ENCODE data around the gene HLA-DMA.

The HLA-DMA gene

DNA sequence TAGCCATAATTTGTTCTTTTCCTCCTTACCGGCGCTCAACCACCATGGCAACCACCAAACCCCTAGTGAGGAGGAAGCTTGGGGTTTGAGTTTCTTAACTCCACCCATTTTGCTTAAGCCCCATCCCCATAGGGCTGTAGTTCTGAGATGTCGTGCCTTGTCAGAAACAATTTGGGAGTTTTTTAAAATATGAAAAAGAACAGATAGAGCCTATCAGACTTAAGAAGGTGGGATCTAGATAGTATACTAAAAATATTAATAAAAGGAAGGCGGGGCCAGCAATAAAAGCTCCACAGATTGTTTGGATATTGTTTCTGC is 21.1 kb upstream of the HLA-DMA start:
- no peak for DNase-seq

DNA sequence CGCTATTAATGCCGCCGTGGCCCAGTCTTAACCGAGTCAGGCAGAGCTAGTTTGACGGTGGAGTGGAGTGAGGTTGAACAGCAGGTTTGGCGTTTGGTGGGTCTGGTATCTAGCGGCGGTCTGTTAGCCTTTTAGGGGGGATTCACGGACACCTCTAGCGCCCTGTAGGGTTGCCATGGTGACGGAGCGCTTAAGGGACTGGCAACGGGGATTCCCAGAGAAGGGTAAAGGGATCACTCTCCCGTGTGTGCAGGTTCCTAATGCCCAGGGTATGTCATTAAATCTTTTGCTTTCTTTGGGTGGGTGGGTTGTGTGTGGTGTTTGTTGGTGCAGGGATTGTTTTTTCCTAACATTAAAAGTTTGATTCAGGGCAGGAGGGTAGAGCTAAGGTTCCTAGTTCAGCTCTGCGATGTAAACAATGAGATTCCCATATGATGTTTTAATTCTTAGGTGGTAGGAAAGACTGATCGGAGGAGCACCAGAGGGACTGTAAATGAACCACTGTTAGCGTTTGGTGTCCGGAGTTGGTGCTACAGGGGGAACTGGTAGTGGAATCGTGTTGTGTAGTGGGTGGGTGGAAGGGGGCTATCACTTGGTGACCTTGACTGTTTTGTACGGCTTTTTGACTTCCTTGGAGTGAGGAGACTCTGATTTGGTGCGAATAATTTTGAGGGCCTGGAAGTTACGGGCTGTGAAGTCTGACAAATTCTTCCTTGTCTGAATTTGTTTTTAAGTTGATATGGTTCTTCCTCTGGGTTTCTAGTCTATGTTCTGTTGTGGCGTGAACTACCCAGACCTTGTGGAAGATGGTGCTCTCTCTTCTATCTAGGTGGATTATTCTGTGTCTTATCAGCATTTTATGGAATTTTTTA is 20.5 kb upstream of the HLA-DMA start:
- no peak for DNase-seq

DNA sequence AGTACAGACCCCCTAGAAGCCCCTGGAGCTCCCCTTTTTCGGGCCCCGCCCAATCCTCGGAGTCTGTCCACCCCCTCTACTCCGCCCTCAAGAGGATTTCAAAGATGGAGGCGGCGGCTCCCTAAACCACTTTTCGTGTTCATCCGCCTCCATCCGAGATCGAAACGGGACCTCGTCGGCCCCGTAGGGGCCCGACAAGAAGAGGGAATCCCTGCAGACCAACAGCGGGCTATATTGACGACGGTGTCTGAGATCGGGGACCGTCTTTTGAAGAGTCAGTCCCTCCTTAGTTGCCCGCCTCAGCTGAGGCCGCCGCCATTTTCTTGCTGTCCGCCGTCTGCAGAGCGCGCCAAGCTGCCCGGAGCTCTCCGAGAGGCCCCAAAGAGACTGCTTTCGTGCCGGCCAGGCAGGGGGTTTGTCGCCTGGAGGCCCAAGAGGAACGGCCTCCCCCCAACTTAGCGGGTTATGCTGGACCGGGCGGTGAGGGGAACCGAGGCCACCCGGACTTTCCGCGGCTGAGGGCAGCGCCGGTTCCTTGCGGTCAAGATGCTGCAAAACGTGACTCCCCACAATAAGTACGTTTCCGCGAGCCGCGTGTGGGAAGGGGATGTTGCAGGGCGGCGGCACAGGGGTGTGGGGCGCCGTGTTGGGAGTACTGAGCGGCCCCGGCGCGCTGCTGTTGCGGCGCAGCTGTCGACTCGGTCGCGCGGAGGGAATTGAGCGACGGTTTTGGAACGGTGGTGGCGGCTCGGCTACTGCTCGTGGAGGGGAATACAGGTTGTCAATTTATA is 19.7 kb upstream of the HLA-DMA start:
- DNase-seq, result no peak

DNA sequence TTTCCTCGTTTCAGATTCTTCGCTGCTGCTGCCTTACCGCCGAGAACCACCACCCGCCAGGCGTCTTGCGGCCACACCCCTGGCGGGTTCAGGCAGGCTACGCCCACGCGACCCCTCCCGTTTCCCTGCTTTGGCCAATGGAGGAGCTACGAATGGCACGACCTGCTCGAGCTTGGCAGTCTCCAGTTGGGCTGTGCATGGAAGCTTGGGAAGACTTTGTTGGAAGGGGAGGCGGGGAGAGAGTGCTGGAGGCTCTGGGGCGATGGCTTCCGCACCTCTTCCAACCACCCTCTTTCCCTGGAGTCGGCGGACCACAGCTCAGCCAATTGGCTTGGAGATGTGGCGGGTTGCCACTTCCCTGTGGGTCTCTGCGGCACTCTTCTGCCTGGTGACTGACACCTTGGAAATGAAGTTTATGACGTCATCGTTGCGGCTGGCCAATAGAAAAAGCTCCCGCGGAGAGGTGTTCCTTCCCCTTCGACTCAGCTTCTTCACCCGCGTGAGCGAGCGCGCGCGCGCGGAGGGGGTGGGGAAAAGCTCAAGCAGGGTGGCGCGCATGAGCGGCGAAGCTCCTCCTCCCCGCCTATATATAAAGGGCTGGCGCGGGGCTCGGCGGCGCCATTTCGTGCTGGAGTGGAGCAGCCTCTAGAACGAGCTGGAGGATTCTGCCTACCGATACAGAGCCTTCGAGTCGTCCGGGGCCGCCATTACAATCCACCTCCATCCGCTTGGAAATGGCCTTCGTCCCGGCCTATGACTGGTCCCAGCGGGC is 18.9 kb upstream of the HLA-DMA start:
- peak; percentile 99 for DNase-seq

DNA sequence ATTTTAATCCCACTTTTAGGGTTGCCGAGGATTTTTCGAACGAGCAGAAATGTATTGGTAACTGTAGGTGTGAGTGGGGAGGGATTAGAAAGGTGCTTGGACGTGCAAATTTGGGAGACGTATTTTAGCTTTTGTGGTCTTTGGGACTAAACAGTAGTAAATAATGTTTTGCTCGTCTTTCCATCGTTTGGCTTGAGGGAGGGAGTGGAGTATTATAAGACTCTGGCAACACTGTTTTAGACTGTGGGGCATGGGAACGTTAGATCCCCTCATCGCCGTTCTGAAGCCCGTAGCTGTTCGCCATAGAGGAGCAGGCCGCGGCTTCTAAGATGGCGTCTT is 18.3 kb upstream of the HLA-DMA start:
- DNase-seq, result no peak

DNA sequence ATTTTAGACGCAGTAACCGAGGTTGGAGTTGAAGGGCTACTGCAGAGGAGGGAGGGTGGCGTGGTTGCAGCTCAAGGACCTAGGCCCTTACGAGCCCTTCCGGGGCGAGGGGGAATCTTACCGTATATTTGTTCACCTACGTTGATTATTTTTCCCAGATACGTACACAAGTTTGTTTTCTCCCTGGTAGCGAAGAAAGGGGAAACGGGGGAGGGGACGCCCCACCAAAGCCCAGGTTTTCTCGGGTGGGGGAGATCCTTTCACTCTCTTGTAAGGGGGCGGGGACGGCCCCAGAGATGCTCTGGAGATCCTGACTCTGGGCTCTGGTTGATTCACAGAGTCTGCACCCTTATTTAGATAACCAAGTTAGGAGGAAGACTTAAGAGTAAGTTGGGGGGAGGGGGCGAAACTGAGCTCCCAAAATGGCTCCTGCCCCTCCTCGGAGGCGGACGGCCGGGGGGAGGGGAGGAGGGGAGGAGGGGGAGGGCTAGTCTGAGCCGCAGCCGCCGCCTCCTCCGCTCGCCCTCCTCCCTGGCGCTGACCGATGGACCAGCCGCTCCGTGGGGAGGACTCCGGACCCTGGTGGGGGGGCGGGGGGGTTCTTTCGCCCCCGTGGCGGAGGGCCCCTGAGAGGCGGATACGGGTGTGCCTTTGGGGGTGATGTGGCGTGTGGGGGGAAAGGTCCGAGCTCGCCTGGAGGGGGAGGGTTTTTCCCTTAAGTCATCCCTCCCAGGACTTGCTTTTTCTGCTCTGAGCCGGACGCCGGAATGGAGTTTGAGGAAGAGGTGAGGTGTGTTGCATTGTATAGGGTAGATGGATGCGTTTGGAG is 17.7 kb upstream of the HLA-DMA start:
- DNase-seq, result no peak

DNA sequence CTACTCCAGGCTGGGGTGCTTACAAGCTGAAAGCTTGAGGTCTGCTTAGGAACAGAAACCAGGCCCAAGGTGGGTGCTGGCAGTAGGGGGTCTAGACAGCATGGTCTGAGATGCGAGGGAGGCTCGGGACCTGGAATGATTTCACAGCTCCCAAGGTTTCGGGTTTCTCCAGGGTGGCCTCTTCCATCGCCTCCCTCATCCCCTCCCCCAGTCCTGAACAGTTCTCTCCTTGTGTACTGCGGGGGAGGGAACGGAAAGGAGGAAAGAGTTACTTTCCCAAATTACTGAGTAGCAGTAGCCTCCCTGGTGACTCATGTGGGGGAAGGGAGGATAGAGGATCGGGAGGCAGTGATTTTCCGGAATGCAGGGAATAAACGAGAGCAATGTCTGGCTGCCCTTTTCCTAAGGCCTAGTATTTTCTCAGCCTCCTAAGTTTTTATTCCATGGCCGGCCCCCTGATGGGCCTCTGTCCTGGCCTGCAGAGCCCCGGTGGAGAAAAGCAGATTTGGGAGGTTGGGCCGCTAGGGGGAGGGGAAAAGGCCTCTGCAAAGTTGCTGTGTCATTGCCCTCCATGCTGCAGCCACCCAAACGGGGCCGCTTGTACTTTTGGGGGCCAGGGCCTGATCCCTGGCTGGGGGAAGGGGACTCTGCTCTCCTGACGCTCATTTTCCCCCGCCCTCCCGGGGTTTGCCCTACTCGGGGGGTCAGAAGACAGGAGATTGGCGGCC is 17.0 kb upstream of the HLA-DMA start:
- DNase-seq, result peak; percentile 40

DNA sequence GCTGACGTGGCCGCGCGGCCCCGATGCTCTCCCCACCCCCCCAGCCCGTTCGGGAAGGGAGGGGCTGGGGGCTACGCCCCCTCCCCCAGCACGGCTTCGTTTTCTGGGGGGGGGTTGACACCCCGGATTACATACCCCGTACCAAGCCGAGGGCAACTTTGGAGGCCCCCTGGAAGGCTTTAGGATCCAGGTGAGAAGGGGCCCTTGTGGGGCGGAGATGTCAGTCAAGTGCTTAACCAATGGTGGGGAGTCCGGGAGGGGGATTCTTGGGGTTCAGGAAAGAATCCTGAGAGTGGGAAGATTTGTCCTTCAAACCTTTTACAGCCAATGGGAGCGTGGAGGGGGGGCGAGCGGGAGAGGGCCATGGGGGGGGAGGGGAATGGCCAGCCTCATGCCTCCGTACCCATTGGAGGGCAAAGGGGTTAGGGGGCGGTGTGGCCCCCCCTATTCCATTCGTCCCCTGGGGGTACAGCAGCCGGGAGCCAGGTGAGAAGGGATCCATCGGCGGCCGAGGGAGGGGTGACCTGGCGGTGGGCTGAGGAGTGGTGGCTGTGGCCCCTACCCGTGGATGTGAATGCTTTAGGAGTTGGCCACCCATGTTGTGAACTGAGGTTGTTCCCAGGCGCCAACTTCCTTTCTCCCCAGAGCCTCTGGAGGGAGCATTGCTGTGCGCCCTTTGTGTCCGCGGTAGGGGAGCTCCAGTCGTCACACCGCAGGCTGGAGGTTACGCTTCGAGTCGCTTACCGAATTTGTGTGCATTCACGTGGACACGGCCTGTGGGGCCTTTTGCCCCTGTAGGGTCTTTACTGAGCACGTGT is 16.2 kb upstream of the HLA-DMA start:
- no peak for DNase-seq

DNA sequence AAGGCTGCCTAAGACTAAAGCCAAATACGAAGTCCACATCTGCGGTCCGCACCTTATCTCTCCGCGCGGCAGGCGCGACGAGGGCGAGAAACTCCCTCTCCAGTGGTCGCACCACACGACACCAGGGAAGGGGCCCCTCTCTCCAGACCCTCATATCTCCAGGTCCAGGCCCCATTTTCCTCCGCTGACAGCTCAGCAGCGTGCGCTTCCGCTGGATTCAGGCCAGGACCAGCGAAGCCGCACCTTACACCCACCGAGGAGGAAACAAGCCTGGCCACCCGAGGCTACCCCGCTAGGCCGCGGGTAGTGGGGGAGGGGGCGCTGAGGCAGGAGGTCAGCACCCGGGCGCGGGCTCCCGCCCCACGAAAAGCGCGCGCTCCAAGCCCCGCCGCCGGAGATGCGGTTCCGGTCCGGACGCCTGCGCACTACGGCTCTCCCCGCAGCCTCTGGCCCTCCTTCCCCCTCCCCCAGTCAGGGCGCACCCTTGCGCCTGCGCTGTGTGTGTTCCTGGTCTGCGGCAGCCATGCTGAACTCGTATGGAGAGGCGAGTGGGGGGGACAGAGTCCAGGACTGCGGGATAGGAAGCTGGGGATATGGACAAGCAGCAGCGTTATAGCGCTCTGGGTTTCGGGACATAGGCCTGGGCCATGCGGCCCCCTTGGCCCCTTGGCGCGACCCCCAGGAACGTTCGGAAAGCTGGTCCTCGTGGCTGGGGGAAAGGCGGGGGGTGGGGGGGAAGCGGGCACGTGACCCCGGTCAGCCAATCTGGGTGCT is 15.4 kb upstream of the HLA-DMA start, which contains the start of gene BRD2:
TSS of gene BRD2 (plus strand) at position 502 of the 774 bp plus-strand sequence. CDS start 4,305 bp downstream, outside the sequence.
- peak; percentile 67 for DNase-seq

DNA sequence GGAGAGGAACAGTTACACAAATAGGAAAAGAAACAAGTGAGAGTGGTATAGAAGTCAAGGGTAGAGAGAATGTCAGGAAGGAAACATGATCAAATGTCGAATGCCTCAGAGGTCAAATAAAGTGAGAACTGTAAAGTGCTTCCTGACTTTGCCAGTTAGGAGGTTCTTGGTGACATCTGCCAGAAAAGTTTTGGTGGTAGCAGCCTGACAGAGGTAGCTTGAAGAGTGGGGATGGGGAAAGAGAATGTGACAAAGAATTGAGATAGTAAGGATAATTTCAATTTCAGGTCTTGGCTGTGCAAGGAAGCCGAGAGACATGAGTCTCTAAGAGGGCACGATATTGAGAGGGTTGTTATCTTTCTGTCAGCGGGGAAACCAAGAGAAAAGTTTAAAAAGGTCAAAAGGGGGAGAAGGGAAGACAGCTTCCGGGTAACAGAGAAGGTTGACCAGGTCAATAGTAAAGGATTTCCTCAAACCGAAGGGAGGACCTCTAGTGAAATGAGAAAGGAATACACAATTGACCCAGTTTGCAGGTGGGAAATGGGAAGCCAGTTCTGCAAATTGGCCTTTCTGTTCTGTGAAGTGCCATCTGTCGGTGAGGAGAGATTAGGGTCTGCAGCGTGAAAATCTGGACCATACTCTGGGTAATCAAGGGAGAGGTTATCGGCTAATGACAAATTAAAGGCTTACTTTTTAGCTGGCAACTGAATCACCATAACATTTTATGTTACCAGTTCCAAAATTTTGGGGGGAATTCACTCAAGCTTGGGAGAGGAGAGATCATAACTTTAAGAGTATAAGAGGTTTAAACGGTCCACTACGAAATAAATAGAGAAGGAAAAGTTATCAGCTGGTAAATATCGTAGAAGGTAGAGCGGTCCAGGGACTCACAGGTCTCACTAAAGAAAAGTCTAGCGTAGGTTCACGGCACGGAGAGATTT is 14.5 kb upstream of the HLA-DMA start:
- DNase-seq, result peak; percentile 66

DNA sequence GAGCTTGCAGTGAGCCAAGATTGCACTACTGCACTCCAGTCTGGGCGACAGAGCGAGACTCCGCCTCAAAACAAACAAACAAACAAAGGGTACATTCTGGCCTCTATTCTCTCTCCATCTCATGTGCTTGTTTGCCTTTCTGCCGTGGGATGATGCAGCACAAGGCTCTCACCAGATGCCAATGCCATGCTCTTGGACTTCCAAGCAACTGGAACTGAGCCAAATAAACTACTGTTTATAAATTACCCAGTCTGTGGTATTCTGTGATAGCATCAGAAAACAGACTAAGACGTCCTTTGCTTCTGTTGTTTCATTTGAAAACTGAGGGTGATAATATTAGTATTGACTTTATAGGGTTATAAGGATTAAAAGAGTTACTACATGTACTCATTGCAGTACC is 11.9 kb upstream of the HLA-DMA start:
- DNase-seq, result no peak

DNA sequence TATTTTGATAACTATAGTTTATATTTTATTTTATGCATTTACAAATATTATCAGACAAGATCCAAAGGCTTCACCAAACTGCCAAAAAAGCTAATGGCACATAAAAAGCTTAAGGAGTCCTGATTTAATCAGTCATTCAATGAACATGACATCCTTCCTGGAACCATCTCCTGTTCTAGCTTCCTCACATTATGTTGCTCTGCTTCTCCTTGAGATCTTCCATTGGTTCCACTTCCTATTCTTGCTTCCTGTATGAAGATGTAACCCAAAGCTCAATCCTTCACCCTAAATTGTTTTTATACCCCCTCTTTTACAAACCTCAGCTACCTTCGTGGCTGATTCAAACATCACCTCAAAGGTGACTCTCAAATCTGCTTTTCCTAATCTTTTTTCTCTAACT is 11.0 kb upstream of the HLA-DMA start:
- DNase-seq, result no peak

DNA sequence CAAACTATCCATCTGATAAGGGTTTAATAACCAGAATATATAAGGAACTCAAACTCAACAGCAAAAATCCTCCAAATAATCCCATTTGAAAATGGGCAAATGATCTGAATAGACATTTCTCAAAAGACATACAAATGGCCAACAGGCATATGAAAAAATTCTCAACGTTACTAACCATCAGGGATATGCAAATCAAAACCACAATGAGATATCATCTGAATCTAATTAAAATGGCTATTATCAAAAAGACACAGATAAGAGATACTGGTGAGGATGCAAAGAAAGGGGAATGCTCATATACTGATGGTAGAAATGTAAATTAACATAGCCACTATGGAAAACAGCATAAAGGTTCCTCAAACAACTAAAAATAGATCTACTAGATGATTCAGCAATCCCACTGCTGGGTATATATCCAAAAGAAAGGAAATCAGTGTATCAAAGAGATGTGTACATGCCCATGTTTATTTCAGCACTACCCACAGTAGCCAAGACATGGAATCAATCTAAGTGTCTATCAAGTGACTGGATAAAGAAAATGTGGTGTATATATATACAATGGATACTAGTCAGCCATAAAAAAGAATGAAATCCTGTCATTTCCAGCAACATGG is 9.4 kb upstream of the HLA-DMA start:
- DNase-seq, result no peak

DNA sequence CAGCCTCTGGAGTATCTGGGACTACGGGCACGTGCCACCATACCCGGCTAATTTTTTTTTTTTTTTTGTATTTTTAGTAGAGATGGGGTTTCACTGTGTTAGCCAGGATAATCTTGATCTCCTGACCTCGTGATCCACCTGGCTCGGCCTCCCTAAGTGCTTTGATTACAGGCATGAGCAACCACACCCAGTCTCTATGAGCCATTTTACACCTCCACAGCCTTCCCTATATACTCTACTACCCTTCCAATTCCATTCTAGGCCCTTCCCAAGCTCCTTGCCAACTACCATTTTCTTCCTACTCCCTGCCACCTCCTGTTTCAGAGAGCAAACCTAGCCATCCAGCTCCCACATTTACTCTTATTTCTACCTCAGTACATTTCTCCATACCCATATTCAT is 7.7 kb upstream of the HLA-DMA start:
- no peak for DNase-seq

DNA sequence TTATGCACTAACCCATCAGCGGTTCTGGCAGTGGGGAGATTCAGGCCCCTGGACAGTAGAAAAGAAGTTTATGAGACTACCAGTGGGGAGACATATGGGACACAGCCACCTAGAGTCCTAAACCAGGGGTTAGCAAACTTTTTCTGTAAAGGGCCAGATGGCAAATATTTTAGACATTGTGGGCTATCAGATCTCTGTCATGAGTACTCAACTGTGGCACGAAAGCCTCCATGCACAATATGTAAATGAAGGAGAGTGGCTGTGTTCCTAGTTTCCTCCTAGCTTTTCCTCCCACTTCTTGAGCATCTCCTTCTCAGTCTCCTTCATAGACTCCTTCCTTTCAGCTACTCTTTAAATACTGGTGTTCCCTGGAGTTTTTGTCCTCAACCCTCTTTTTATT is 3.3 kb upstream of the HLA-DMA start:
- DNase-seq, result no peak

DNA sequence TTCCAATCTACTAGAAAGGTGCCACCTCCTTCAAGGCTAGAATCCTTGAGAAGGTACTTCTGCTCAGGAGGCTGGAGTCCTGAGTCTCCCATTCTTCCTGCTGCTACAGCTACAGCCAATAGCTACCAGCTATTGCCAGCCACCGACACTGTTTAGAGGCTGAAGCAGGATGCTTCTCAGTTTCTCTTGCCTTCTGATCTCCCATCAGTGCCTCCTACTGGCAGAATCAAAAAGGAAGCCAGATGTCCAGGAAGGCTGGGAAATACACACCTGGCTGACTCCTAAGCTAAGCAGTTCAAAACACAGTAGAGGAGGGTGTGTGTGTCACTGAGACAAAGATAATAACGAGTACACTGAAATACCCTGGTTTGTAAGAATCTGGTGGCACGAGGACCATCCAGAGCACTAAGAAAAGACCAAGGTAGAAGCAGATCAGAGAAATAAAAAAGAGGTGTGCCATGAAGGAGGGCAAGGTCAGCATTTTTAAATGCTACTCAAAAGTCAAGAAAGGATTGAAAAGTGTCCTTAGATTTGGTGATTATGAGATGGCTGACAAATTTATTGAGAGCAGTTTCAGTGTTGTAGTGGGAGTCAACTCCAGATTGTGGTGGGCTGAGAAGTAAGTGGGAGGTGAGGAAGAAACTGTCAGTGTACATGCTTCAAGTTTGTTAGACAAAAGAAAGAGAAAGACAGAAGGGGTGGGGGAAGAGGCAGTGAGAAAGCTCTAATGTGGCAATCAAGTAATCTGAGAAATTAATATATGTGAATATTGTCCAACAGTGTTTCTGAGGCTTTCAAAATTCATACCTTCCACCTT is 2.3 kb upstream of the HLA-DMA start:
- no peak for DNase-seq

DNA sequence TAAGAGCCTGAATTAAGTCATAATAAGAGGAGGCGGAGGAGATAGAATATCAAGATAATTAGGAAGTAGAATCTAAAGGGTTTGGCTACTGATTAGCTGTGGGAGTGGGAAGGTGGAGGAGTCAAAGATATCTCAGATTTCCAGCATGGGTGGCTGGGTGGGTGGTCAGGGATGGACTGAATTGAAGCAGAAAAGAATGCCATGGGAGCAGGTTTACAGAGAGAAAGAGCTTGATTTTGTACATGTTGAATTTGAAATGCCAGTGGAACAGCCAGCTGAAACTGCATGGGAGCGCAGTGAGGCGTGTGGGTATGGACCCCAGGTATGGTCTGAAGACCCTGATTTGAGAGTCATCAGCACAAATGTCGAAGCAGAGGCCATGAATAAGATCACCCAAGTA is 1.4 kb upstream of the HLA-DMA start:
- no peak for DNase-seq

DNA sequence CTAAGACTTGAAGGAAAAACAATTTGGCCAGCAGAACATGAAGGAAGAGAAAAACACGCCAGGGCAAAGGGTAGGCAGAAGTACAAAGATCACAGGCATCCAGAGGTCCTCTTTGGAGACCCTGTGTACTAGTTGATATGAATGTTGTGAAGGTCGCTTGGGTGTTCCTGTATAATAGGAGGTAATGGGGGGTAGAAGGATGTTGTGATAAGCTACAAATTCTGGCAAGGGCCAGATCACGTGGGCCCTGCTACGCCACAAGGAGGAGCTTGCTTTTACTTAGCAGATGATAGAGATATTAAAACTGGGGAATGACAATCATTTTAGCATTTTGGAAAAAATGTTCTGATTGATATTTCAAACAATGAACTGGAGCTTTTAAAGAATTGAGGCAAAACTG is 878 bp upstream of the HLA-DMA start:
- no peak for DNase-seq

All from NCI-H524 treated with DMSO at 0.1 percent for 48 hours (cell line).